Ovary (tissue), 3 donors: Measurements from ENCODE around the gene TBPL1.

ENCODE experiments used
- CTCF ChIP-seq, 3 donors: fragments of 450-650 bp in 2 of 3; fragments of 200-600 bp in 1 of 3; IDR thresholded peaks; one replicate each; pipeline versions ENCODE4 v1.5.1 to v1.8.0; 2016 to 2022; ENCODE audit warnings: antibody characterized with exemption in 3 of 3, mild to moderate bottlenecking in 1 of 3
- EP300 ChIP-seq: sonication (generic); formaldehyde crosslinking; IDR thresholded peaks from one replicate; pipeline ENCODE4 v1.6.1; 2017; ENCODE audit warnings: antibody characterized with exemption
- POLR2A ChIP-seq: fragments of 450-650 bp; IDR thresholded peaks from one replicate; pipeline ENCODE4 v1.6.1; 2017; ENCODE audit warnings: antibody characterized with exemption, mild to moderate bottlenecking, moderate library complexity
- donor health status: DM: no; HTN: no; CAD: no.

DNA sequence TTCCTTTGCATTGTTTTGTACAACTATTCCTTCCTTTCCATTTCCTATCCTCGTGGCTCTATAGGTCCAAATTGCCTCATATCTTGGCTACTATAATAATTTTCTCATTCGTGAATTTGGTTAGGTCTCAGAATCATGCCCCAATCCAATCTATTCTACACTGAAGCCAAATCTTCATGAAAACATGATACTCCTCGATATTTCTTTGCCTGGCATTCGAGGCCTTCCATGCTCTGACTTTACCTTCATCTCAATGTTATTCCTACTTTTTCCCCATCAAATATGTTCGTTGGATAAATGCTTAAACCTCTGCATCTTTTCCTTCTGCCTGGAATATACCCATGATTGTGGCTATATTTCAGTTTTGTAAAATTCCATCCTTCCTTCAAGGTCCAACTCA, 33.7 kb upstream of the TBPL1 start:
- TF ChIP-seq EP300 (no peak), CTCF (IDR thresholded peaks at IDR 0.05) (no peak), POLR2A (no peak)
